Measurements from ENCODE around the gene GPR137C.

The GPR137C gene, protein sequence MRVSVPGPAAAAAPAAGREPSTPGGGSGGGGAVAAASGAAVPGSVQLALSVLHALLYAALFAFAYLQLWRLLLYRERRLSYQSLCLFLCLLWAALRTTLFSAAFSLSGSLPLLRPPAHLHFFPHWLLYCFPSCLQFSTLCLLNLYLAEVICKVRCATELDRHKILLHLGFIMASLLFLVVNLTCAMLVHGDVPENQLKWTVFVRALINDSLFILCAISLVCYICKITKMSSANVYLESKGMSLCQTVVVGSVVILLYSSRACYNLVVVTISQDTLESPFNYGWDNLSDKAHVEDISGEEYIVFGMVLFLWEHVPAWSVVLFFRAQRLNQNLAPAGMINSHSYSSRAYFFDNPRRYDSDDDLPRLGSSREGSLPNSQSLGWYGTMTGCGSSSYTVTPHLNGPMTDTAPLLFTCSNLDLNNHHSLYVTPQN

DNA sequence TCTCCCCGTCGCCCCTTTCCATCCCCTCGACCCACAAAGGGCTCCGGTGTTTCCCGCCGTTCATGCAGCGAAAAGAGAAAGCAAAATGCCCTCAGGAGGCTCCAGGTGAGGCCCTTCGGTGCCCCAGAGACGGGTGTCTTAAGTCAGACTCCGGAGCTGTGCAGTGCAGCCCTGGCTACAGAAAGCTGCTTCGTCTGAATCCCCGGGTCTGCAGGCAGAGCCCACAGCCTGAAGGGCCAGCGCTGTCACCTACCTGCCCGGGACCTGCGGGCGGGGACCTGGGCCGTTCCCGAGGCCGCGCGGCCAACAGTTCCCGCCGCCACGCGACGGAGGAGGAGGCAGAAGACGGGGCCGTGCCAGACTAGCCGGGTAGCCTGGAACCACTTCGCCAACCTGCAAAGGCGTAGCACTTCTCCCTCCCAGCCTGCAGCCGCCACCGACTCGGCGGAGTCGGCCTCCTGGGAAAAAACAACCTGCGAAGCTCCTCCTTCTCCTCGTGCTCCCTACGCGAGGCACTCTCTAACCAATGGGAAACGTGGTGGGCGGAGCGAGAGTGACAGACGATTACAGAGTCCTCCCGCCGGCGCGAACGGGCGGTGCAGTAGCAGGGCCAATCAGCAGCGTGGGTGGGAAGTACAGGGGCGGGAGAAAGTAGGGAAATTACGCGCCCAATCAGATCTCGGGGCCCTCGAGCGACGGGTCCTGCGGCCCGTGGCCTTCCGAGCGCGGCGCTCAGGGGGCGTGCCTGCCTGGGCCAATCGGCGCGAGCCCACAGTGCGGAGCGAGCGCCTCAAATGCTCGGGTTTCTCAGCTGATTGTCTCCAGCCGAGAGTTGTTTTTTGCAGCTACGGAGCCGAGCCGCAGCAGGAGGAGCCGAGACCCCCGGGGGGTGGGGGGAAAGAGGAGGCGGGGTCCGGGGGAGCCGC is at the start of gene GPR137C, which contains the start of gene TXNDC16:
Gene GPR137C, plus strand, starts transcription at position 774 of the 926 bp plus-strand sequence. CDS start 312 bp downstream, outside the sequence.
Gene TXNDC16, minus strand, starts transcription at position 443 of the 926 bp plus-strand sequence. CDS start 8,948 bp downstream, outside the sequence.
- DNase-seq (ENCODE audit: low spot score): peak; percentile 99

DNA sequence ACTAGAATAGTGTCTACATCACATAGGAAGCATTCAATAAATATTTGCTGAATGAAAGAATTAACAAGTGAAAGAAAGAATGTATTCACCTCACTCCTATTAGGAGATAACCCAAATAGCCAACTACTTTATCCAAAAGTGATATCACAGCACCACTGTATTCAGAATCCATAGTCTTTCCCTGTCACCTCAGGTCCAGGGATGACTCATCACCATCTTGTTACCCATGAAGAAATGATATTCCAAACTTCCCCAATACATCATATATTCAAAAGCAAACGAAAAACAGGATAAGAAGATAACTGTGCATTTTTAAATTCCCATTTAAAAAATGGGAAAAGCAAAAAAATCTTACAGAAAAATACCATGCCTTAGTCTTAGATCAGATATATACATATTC is 39.4 kb upstream of the GPR137C start:
- DNase-seq (ENCODE audit: low spot score): no peak

DNA sequence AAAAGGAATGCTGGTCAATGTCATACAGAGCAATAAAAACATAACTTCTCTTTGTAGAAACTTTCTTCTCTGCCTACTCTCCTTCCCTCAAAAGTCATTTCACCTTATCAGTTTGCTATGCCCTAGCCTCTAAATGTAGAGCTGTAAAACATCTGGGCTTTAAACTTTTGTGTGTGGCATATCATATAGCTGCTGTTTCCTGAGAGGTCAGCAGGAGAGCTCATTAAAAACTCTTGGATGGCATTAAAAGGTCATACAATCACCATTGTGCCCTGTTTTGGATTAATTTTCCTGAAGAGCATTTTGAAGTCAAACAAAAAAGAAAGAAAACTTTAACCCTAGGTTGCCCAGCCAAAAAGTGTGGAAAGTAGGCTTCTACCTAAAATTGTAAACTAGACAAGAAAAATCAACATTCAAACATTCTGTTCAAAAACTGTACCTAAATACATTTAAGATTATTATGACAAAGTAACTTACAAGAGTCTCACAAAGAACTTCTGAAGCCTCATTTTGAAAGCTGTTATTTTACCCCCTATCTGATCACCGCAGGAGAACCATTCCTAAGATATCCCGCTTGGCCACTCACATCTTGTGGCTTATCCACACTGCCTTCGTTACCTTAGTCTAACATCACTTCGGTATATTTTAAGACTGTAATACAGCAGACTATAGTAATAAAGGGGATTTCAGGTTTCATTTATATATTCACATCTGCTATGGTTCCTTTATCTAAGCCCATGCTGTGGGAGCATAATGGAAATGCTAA is 38.4 kb upstream of the GPR137C start:
- DNase-seq (ENCODE audit: low spot score): no peak

DNA sequence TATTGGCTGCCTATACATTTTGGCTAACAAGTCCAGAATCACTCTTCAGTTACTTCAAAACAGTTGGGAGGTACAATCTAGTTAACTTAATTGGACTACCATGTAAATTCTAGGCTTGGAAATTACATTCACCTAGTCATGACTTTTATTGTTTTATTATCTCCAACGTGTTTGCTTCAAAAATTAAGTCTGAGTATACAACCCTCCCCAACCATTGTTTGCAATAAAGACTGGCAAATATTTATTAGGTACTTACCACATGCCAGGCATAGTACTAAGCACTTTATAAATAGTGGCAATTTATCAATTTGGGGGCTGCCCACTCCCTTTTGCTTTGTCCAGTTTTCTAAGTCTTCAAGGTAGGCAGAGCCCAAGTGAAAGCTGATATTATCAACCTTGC is 30.6 kb upstream of the GPR137C start:
- DNase-seq (ENCODE audit: low spot score): no peak

DNA sequence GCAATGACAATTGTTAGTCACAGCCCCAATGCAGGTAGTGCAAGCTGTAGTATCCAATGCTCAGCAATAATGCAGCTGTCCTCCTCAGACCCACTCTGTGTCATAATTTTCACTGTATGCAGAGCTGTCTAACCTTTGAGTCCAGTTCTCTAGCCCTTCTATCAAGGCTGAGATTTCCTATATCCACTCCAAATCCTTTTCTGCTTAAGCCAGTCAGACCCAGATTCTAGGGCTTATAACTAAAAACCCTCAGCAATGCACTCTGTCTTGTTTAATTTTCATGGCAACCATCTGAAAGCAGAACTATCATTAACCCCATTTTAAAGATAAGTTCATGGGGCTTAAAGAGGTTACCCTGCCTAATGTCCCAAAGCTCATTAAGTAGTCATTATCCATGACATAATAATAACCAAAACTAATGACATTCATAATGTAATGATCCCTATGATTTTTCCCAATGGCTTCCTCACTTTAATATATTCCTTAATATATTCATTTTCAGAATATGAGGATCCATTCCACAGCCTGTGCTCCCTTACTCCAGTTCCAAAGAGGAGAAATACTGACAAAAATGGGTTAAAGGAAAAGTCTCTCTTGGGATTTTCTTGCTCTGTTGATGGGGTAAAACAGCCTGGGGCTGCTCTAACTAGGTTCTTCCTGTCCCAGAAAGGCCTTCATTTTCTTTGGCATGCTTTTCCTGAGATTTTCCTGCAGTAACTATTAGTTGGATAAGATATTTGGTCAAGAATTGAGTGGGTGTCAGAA is 29.9 kb upstream of the GPR137C start:
- no peak for DNase-seq (ENCODE audit: low spot score)

DNA sequence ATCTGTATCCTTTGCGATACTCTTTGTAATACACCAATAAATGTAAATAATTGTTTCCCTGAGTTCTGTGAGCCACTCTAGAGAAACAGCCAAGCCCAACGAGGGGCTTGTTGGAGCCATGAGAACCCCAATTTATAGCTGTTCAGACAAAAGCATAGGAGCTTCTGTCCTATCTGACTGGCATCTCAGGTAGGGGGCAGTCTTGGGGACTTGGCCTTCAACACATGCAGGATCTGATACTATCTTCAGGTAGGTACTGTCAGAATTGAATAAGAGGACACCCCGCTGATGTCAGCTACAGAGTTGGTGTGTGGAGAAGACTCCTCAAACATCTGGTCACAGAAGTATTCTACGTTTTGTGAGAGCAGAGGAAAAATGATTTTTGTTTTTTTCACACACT is 25.6 kb upstream of the GPR137C start:
- no peak for DNase-seq (ENCODE audit: low spot score)

DNA sequence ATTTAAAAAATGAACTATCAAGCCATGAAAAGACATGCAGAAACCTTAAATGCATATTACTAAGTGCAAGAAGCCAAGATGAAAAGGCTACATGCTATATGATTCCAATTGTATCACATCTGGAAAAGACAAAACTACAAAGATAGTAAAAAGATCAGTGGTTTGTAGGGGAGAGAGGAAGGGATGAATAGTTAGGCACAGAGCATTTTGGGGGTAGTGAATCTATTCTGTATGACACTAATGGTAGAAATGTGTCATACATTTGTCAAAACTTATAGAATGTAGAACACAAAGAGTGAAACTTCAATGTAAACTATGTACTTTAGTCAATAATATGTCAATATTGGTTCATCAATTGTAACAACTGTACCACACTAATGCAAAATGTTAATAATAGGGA is 21.2 kb upstream of the GPR137C start:
- no peak for DNase-seq (ENCODE audit: low spot score)

DNA sequence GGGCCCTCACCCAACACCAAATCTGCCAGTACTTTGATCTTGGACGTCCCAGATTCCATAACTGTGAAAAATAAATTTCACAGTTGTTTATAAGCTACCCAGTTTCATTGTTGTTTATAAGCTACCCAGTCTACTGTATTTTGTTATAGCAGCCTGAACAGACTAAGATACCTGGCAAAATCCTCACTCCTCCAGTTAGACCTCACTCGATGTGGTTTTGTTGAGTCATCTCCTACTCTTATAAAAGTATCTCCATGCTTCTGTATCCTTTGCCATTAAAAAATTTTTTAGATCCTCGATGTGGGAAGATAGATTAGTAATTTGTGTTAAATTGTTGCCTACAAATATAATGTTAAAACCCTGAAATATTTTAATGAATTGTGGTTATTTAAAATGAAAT is 16.4 kb upstream of the GPR137C start:
- DNase-seq (ENCODE audit: low spot score): no peak

DNA sequence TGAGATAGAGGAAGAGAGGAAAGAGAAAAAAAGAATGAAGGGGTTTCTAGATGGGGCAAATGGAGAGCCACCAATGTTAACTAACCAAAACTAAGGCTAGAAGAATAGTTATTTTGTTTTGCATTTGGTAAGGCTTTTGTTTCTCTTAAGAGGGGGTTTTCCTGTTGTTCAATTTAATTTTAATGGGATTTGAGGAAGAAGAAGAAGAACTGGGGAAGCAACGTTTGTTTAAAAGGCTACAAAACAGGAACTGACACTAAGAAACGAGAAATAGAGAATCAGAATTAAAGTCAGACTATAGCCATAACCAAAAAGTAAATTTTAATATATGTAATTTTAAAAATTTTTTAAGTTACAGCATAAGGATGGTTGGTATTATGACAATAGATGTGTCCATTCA is 14.0 kb upstream of the GPR137C start:
- no peak for DNase-seq (ENCODE audit: low spot score)

DNA sequence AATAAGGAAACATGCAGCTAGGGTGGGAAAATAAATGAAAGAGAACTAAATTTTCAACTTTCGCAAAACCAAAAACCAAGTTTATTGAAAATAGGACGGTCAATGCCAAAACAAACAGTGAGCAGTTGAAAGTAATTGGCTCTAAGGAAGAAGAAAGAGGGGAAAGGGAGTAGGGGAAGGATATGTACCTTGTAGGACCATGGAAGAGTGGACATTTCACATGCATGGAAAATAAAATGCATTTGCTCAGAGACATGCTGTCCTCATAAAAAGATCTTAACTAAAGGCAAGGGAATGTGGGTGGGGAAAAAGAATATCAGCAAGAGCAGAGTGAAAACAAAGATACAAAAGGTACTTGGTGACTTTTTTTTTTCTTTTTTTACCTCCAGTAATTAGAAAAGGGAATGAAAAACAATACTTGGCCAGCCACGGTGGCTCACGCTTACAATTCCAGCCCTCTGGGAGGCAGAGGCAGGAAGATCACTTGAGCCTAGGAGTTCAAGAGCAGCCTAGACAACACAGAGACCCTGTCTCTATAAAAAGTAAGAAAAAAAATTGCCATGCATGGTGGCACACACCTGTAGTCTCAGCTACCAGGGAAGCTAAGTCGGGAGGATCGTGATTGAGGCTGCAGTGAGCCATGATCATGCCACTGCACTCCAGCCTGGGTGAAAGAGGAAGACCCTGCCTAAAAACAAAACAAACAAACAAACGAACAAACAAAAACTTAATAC is 6.9 kb upstream of the GPR137C start:
- DNase-seq (ENCODE audit: low spot score): no peak

DNA sequence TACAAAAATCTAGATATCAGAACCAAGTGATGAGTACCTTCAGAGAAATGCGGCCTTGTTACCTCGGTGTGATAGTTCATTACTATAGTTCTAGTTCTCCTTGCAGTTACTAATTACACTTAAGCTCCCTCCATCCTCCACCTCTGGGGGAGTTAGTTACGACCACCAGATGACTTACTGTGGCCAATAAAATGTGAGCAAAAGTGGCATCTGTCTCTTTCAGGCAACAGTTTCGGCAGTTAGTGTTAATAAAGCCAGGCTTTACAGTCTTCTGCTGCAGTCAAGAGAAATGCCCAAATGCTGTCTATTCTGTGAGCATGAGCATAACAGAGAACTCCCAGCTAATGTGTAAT is 6.3 kb upstream of the GPR137C start:
- DNase-seq (ENCODE audit: low spot score): no peak

DNA sequence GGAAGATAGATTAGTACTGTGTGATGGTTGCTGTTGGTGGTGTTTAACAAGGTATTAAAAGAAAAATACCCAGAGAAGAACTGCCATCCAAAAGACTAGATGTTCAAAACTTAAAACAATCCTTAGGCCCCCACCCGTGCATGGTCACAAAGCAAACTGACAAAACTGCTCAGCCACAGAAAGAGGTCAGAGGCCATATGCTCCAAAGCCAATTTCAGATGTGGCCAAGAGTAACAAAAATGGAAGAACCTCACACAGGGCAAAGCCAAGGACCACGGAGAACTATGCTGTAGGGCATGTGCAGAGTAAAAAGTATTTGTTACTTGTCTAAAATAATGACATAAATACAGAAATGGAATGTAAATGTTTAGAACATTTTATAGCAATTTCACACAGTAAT is 5.6 kb upstream of the GPR137C start:
- no peak for DNase-seq (ENCODE audit: low spot score)

DNA sequence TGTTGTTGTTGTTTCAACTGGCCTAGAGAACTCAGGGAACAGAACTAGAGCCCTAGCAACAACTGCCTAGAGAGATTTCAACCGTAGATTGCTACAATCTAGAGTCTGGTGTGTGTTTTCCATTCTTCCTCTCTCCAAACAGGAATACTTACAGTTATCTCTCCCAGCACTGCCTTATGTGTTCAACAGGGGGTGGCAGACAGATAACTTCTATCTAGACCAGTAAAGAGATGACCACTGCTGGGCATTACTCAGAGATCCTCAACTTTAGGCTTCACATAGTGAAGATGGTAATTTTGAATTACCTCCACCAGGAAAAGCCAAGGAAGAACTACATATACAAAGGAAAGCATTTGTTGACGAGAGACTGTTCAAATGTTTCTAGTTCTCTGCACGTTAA is 5.1 kb upstream of the GPR137C start:
- DNase-seq (ENCODE audit: low spot score): no peak

DNA sequence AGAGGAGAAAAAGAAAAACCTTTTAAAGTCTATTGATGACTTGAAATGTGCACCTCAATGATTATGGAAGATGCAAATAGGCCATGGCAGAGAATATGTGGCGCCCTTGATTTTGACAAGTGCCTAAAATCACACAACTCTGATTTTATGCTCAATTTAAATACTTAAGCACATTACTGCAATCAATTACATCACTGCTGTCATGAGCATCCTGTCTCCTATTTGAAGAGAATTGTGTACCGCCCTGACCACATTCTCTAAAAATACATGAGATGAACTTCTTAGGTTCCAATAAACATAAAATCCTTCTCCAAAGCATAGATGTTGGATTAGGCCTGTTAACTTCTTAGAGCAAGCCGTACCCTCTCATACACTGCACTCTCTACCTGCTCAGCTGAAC is 2.0 kb upstream of the GPR137C start:
- no peak for DNase-seq (ENCODE audit: low spot score)

DNA sequence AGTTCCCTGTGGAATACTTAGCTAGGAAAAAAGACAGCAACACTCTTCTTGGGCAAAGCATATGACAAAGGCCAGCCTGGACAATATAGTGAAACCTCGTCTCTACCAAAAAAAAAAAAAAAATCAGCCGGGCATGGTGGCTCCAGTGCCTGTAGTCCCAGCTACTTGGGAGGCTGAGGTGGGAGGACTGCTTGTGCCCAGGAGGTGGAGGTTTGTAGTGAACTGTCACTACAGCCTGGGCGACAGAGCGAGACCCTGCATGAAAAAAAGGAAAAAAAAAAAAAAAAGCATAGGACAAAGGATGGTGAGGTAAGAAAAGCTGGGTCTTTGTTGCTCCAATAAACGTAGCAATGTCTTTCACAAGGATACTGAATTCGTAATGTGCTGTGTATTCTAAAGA is 1.4 kb upstream of the GPR137C start:
- DNase-seq (ENCODE audit: low spot score): no peak

DNA sequence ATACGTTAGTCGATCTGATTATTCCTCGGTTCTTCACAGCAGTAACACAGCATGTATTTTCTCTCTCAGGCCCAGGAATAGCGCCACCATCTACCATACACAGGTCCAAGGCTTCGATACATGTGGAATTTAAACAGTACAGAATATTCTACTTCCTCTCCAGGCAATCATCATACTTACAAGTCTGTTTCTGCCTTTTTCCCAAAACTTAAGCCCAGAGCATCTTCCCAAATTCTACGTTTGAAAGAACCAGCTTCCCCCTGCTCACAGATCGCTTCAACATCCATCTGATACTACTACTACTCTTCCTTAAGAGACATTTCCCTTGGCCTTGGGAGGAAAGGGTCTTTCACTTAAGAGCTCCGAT is 957 bp upstream of the GPR137C start:
- peak; percentile 12 for DNase-seq (ENCODE audit: low spot score)

DNA sequence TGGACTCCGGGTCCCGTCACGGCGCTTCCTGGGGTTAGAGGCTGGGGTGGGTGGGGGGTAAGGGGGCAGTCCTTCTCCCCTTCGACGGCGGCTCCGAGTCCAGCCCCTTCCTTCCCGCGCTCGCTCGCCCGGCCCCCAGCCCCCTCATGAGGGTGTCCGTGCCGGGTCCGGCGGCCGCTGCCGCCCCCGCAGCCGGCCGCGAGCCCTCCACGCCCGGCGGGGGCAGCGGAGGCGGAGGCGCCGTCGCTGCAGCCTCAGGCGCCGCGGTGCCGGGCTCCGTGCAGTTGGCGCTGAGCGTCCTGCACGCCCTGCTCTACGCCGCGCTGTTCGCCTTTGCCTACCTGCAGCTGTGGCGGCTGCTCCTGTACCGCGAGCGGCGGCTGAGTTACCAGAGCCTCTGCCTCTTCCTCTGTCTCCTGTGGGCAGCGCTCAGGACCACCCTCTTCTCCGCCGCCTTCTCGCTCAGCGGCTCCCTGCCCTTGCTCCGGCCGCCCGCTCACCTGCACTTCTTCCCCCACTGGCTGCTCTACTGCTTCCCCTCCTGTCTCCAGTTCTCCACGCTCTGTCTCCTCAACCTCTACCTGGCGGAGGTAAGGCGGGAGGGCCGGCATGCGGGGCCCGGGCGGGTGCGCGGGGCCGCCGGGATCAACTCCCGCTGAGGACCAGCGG is 500 bp downstream of the GPR137C start:
- DNase-seq (ENCODE audit: low spot score): peak; percentile 38

DNA sequence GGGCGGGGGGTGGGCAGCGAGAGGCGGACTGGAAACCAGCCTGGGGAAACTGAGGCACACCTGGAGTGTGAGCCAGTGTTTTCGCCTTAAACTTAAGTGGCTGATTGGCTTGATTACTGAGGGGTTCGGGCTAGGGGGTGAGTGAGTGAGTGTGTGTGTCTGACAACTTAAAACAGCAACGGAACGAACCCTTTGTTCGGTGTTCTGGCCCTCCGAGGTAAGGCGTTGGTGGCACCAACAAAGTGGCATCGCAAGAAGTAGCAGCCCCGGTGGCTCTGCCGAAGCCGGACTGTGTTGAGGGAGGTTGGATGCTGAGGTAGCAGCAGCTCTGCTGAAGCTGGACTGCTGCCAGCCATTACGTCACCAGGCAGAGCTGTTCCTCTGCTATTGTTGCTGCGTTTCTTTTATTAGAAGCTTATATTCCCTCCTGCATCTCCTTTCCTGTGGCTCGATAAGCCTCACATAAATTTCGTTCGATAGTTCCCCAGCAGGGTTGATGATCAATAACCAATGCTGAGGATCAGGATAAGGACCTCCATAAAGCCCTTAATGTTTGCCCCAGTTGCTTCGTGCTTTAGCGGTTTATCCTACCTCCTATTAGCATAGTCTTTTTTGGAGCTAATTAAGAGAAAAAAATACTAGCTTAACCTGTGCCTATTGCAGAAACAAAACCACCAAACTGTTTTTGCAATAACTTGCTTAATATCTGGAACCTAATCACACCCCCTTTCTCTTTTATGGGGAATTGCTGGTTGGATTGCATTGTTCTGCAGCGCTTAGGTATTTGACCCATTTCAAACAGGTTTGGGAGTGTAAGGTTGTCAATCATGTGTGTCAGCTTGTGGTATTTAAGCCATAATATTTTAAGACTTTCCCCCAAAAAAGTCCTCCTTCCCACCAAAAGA is 1.3 kb downstream of the GPR137C start:
- peak; percentile 79 for DNase-seq (ENCODE audit: low spot score)

DNA sequence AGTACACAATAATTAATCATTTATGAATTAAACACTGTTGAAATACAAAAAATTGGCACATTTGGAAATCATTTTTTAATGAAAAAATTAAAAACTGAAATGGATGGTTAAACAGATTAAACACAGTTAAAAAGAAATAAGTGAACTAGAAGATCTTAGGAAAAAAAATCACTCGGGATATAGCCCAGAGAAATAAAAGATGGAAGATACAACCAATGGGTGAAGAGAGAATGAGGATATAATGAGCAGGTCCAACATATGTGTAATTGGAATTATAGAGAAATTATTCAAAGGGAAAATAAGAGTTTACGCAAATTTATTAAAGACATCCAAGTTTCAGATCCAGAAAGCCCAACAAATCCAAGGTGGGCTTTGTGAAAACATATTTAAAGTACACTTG is 6.1 kb downstream of the GPR137C start:
- no peak for DNase-seq (ENCODE audit: low spot score)

Measured in AG08396 (cell line).